Activated CD8-positive, alpha-beta memory T cell treated with anti-CD3 and anti-CD28 coated beads, Interleukin-2, amount 50 U/mL, for 1 hour (primary cell): ENCODE measurements around the gene SMYD3.

Experiments
- DNase-seq: peaks from one replicate; pipeline ENCODE4 v3.0.0-alpha.2; 2020; ENCODE audit errors: extremely low read depth

SMYD3 gene

GRCh38 chr1:245873068-245873467 lies 634.0 kb downstream of the SMYD3 start:
- DNase-seq: no peak

DNA sequence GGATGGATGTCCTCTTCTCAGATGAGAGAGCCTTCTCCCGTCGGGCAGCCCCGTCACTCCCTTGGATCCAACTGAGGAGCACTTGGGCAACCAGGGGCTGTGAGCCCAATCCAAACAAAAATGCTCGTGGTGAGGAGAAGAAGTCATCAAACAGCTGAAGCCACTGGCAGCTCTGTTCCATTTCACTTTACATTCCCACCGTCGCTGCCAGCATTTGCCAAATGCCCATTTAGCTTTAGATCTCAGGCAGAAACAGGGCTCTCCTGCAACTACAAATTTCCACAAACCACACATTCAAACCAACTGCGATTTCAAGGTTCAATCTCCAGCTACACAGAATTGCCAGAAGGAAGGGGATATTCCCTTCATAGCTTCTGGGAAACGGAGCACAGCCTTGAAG lies 634.6 kb downstream of the SMYD3 start:
- no peak for DNase-seq

- DNase-seq: no peak
Measured at GRCh38 chr1:245871915-245872314, 635.2 kb downstream of the SMYD3 start.

GRCh38 chr1:245871191-245871590 lies 635.9 kb downstream of the SMYD3 start:
- no peak for DNase-seq

DNA sequence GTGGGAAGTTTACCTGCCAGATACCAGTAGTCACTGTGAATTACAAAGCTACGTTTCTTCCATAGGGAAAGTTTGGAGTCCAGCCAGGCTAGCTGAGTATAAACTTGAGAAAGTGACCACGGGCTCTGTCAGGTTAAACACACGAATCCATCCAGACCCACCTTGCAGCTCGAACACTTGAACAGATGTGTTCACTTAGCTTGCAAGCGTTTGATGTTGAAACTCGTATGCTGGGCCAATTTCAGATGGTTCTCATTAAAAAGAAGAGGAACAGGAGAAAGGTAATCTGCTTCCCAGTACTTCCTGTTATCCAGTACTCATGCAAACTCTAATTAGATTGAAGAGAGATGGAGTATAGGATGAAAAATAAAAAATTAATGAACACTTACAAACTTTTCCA lies 636.4 kb downstream of the SMYD3 start:
- DNase-seq: no peak

DNA sequence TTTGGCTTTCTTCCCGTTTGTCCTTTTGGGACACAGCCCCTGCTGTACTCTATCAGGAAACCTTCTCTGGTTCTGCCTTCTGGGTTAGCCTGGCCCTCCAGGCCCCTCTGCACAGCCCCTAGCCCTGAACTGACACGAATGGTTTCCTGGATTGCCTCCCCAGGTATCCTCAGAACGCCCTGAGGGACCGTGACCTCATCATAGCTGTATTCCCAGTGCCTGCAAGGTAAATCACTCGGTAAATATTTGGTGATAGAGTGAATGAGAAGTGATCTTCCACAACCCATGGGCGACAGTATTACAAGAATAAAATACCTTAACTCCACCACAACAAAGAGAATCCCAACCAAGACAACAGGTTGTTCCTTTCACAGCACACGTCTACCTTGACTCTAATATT lies 637.2 kb downstream of the SMYD3 start:
- no peak for DNase-seq

DNA sequence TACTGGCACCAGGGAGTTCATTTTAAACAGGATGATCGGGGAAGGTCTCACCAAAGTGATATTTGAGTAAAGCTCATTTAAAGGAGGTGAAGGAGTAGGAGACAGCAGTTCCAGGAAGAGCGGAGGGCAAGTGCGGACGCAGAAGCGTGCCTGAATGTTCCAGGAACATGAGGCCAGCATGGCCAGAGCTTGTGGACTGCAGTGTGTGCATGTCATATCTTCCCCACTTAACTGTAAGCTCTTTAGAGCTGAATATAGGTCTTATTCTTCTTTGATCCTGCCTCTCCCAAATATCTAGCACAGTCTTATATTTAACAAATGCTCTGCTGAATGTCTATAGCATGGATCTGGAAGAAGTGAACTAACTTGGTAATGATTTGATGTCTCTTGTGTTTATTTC lies 639.3 kb downstream of the SMYD3 start:
- DNase-seq: no peak

- no peak for DNase-seq
Measured at GRCh38 chr1:245864872-245865271, 642.2 kb downstream of the SMYD3 start.

- no peak for DNase-seq
Measured at GRCh38 chr1:245863566-245864184, 643.4 kb downstream of the SMYD3 start.

DNA sequence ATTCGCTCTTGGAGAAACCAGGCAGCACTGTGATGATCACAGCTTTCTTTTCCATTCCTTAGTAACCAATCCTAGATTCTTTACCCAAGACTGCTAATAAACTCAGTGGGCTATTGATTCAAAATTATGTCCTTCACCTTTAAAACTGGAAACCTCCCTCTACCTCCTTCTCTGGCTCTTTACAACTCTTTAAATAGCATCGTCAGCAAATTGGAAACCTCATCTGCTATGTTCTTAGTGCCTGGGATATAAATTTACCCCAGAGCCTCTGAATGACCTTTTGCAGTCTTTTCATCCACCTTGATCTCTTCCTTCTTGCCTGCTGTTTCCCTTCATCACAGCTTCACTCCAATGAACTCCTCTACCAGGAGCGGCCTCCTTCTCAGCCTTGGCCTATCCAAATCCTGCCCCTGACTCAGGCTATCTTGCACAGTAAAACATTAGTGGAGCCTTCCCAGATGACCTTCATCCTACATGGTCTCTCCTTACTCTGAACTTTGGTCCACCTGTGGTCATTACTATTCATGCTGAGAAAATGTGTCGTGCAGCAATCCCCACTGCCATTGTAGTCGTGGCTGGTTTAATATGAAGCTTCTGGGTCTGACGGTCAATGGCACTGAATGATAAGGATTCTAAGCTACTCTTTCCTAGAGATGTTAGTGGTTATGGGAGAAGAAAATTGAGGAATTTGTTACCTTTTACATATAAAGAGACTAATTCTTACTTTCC lies 644.1 kb downstream of the SMYD3 start:
- DNase-seq: no peak

GRCh38 chr1:245860657-245861544 lies 646.2 kb downstream of the SMYD3 start:
- no peak for DNase-seq

DNA sequence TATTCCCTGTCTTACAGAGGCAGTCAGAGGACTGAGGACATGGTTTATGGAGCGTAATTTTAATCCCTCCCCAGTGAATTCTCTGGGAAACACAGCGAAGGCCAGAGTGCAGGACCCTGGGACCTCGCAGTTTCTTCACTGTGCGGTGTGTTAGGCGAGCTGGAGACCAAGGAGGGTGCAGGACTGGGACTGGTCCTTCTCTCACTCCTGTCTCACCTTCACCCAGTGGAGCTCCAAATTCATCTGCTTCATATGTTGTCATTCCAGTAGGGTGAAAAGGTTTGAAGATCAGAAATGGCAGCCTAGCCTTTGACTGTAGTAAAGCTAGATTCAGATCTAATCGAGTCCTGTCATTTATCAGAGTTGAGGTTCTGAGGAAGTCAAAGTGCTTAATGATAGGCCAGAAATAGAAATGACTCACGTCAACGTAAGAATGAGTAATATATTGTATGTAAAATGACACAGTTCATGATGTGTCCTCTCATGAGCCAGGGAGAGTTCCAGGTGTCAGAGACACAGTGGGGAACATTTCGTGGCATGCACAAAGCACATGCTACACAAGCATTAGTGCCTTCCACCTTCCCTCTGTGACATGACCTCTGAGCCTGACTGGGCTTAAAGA lies 647.5 kb downstream of the SMYD3 start:
- DNase-seq: no peak

GRCh38 chr1:245858722-245859492 lies 648.2 kb downstream of the SMYD3 start:
- no peak for DNase-seq

GRCh38 chr1:245858022-245858721 lies 648.9 kb downstream of the SMYD3 start:
- no peak for DNase-seq

- DNase-seq: no peak
Measured at GRCh38 chr1:245856944-245857531, 650.0 kb downstream of the SMYD3 start.

DNA sequence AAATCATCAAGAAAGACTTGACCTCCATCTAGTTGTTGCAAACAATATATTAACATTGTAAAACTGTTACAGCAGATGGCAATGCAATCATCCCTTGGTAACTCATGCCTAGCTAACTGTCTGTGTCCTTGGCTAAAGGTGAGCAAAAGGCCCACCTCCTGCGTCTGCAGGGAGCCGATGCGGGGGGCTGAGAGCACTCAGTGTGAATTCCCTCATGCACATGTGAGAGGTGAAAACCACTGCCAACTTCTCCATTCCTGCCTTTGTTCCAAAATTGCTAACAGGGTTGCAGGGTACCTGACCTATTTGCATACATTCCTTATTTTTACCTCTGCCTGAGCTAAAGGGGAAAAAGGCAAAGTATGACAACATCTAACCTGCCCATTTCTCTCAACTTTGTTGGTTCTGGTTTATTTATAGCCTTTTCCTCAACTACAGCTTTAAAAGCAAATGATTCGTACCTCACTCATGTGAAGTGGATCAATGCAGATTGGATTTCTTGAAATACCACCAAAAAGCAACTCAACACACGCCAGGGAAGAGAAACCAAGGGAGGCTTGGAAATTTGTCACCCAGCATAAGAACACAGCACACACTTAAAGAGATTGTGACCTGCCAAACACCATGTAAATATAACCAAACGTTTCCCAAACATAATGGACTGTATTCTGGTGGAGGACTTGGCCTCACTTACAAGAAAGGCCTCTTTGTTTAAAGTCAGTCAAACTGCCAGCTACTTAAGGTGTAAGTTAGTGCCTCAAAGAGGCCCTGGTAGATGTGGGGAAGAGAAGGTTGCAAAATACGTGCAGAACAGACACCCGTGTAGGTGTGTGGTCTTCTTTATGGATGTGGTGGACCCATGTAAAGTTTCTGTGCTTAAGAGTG lies 651.0 kb downstream of the SMYD3 start:
- DNase-seq: no peak

- DNase-seq: no peak
Measured at GRCh38 chr1:245853291-245853690, 653.8 kb downstream of the SMYD3 start.

DNA sequence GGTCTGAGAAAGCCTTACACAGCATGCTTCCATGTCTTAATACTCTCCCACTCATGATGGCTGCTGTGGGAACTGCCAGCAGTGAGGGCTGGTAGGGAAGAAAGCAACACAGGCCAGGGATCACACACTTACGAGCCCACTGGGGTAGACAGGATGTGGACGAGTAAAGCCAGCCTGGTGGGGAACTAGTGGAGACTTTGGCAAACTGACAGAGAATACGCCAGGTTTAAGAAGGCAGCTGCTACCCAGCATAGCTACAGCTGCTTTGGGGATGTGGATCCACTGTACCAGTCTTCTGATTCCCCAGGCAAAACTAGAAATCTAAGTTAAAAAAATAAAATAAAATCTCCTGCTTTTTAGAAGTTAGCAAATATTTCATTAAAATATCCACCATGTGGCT lies 664.0 kb downstream of the SMYD3 start:
- DNase-seq: no peak

- no peak for DNase-seq
Measured at GRCh38 chr1:245842106-245842505, 665.0 kb downstream of the SMYD3 start.
